Cardiac fibroblast (primary cell): Measurements from ENCODE around the gene ZNF516.

Experiments
- DNase-seq, 2 donors: peaks; one replicate each; pipeline versions ENCODE4 v3.0.0 to v3.0.0-alpha.2; 2010; ENCODE audit warnings: low read depth in 2 of 2
- H3K4me3 ChIP-seq, 2 donors: replicated peaks in 1 of 2; 1 replicate in 1 of 2; 2 replicates in 1 of 2; pipeline ENCODE4 v1.5.1; 2011; ENCODE audit warnings: low read depth in 2 of 2, low read length in 2 of 2, mild to moderate bottlenecking in 2 of 2, moderate library complexity in 1 of 2
- CTCF ChIP-seq: IDR thresholded peaks from one replicate; pipeline ENCODE4 v1.5.1; 2011; ENCODE audit warnings: low read depth, mild to moderate bottlenecking, low read length, inconsistent platforms

Gene ZNF516

DNA sequence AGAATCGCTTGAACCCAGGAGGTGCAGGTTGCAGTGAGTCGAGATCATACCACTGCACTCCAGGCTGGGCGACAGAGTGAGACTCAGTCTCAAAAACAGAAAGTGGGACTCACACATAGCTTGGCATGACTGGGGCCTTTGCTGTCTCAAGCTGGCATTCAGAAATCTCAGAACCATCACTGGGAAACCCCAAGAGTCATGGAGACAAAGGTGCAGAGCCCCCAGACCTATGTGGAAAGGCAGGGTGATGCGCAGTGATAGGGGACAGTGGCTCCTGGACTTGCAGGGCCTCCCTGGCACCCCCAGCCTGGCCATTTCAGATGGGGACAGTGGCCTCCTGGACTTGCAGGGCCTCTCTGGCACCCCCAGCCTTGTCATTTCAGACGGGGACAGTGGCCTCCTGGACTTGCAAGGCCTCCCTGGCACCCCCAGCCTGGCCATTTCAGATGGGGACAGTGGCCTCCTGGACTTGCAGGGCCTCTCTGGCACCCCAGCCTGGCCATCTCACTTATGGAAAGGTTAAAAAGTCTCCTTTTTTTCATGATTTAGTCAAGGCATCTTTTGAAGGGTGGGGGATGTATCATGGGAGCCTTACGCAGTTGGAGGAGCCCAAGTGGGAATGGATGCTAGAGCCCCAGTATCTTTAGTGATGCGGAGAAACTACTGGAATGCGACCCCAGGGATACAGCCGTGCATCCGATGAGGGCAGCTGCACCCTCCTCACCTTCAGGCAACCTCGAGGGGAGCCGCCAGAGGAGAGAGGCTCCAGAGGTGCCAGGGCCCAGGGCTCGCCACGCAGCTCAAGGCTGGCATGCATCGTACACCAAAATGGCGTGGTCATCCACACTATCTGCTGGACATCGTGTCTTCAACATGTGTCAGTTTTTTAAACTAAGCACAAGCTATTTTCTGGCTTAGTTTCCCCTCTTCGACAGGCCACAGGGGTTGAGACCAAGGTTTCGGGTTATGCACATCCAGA lies 30.5 kb downstream of the ZNF516 start:
- no peak for TF ChIP-seq CTCF
- no peak overlapping the region for H3K4me3 ChIP-seq

GRCh38 chr18:76463872-76464271 lies 31.2 kb downstream of the ZNF516 start:
- no peak overlapping the region for H3K4me3 ChIP-seq
- no peak for TF ChIP-seq CTCF
- no peak for DNase-seq

More for the DNA sequence above, 30.5 kb downstream of the ZNF516 start:
- no peak for DNase-seq

GRCh38 chr18:76463358-76463757 lies 31.7 kb downstream of the ZNF516 start:
- no peak for DNase-seq
- H3K4me3 ChIP-seq: no peak overlapping the region
- no peak for TF ChIP-seq CTCF

DNA sequence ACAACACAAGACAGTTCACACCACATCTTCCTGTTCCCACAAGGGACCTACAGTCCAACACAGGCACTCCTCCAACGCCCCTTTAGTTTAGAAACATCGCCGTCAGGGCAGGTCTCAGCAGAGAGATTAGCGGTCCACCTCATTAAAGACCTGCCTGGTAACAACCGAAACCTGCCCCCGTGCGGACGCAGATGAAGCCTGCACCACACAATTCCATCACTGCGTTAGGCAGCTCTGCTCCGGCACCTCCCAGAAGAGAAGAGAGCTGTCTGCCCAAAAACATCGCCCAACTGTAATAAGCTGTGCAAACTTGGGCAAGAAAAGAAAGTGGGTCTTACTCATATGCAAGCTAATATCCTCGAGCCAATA lies 32.7 kb downstream of the ZNF516 start:
- no peak for TF ChIP-seq CTCF
- DNase-seq: no peak
- no peak overlapping the region for H3K4me3 ChIP-seq

DNA sequence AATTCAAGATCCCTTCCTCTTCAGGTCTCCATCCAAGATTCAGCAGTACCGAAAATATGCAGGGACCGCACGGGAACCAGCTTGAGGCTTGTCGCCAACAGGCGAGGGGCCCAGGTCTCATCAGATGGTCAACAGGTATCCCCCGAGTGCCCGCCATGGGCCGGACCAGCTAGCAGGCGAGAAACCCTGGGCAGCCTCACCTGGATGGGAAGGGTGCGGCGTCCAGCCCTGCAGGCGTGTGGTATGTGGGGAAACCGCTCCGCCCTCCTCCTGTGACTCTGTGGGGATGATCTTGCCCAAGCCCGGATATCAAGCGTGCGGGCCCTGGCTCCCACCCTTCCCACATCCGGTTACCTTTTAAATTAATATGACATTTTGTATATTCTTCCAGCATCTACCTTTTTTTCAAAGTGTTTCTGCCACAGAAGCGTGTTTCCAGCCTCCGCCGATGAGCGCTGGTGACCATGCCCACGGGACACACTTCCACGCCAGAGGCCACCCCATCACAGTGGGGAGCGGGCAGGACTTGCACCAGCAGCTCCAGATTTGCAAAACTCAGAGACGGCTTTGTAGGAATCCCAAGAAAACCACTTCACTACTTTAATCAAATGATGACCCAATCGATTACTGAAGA lies 33.2 kb downstream of the ZNF516 start:
- TF ChIP-seq CTCF: no peak
- no peak overlapping the region for H3K4me3 ChIP-seq
- DNase-seq: no peak

- TF ChIP-seq CTCF: no peak
- no peak overlapping the region for H3K4me3 ChIP-seq
- DNase-seq: no peak
Observed at GRCh38 chr18:76461148-76461547, 33.9 kb downstream of the ZNF516 start.
